Naive thymus-derived CD8-positive, alpha-beta T cell (primary cell): ENCODE results near the gene DNAH6. TPM values are rescaled to one million over a fixed set of nuclear protein-coding genes. Genes with fewer than 3 reads are reported as not detected.
"Not testable (repeated sequence)": the region's sequence is repeated elsewhere in the genome, so short reads cannot be mapped to it uniquely, and the experiment has no call there.

Experiments
- ATAC-seq, 2 donors: fragments of 150-1000 bp; cut with Tn5 transposase in 1 of 2; sonication (Bioruptor Pico), chemical (Tn5 transposase) in 1 of 2; 1 replicate in 1 of 2; 2 replicates in 1 of 2; pipeline ENCODE4 v1.10.0; 2021; ENCODE audit warnings: mild to moderate bottlenecking in 2 of 2, moderate library complexity in 2 of 2
- POLR2A ChIA-PET: fragments of 350-600 bp; sonication (Branson Sonifier 250); formaldehyde crosslinking; loops from one replicate; lab custom pipeline; 2021; ENCODE audit warnings: antibody characterized with exemption; lab: Charles Lee
- DNase-seq, 10 donors: peaks; one replicate each; pipeline versions ENCODE4 v3.0.0 to v3.0.0-alpha.2; 2020 to 2022
- H3K27ac Mint-ChIP-seq, 10 donors: one replicate each; pipeline ENCODE4 v1.8.0; 2020 to 2022; ENCODE audit warnings: mild to moderate bottlenecking in 10 of 10, mixed read lengths in 10 of 10, moderate library complexity in 4 of 10, inconsistent platforms in 1 of 10
- H3K27me3 Mint-ChIP-seq, 5 donors: one replicate each; pipeline ENCODE4 v1.8.0; 2021 to 2022; ENCODE audit warnings: mixed read lengths in 5 of 5
- H3K36me3 Mint-ChIP-seq, 3 donors: one replicate each; pipeline ENCODE4 v1.8.0; 2020 to 2022; ENCODE audit warnings: mixed read lengths in 3 of 3, mild to moderate bottlenecking in 2 of 3, inconsistent platforms in 1 of 3
- H3K4me1 Mint-ChIP-seq, 4 donors: one replicate each; pipeline ENCODE4 v1.8.0; 2021 to 2022; ENCODE audit warnings: mixed read lengths in 4 of 4
- H3K4me3 Mint-ChIP-seq, 10 donors: one replicate each; pipeline ENCODE4 v1.8.0; 2020 to 2022; ENCODE audit warnings: mild to moderate bottlenecking in 10 of 10, mixed read lengths in 10 of 10, moderate library complexity in 6 of 10, inconsistent platforms in 1 of 10
- H3K9me3 Mint-ChIP-seq, 9 donors: one replicate each; pipeline ENCODE4 v1.8.0; 2020 to 2022; ENCODE audit warnings: mixed read lengths in 9 of 9, mild to moderate bottlenecking in 3 of 9, inconsistent platforms in 1 of 9, moderate library complexity in 1 of 9
- polyA plus RNA-seq, 3 donors: library from polyadenylated mRNA; unstranded; fragments of 300-500 nt; fragmentation: Illumina TruSeq; gene quantifications; one replicate each; pipeline ENCODE4 v1.2.3, GENCODE V29; 2021
- total RNA-seq, 8 experiments: library from RNA in 2 of 8; stranded (reverse) in 2 of 8; gene quantifications; one replicate each; pipeline ENCODE4 v1.2.3 and lab custom pipeline; 2021 to 2026

The DNAH6 gene, protein sequence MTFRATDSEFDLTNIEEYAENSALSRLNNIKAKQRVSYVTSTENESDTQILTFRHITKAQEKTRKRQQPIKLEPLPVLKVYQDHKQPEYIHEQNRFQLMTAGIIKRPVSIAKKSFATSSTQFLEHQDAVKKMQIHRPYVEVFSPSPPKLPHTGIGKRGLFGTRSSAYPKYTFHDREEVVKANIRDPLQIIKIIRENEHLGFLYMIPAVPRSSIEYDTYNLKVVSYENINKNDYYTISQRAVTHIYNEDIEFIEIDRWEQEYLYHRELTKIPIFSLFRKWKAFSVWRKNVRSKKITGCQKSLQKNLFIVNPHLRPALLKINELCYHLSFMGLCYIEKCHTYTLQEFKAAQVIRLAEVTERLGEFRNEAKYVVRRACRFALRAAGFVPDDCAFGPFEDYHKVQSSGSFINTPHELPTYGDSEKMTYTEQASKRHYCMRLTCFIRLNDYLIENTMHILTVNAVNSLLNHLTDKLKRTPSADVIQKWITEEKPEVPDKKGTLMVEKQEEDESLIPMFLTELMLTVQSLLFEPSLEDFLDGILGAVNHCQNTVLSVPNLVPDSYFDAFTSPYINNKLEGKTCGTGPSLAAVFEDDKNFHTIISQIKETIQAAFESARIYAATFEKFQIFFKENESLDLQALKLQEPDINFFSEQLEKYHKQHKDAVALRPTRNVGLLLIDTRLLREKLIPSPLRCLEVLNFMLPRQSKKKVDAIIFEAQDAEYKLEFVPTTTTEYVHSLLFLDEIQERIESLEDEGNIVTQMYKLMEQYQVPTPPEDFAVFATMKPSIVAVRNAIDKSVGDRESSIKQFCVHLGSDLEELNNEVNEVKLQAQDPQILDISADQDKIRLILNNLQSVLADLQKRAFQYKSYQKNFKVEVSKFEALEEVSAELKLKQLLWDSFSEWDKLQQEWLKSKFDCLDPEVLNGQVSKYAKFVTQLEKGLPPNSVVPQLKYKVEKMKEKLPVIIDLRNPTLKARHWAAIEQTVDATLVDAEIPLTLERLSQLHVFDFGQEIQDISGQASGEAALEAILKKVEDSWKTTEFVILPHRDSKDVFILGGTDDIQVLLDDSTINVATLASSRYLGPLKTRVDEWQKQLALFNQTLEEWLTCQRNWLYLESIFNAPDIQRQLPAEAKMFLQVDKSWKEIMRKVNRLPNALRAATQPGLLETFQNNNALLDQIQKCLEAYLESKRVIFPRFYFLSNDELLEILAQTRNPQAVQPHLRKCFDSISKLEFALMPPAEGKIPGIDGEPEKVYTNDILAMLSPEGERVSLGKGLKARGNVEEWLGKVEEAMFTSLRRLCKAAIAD (N-terminal part only)
- 1 to 10 TPM; 1.2 to 1.5 TPM for total RNA-seq
- polyA plus RNA-seq: 1 to 10 TPM in 2 of 3 donors, under 1 TPM in 1; 0.74 to 1.6 (median 1.1) TPM
- total RNA-seq (lab: John Stamatoyannopoulos, UW): 0.59 to 17.7 (median 5.2) reads per million in 6 experiments

- ATAC-seq (peak; percentile 96 to 97), DNase-seq (peak; percentile 76 to 97 (median 90))
- POLR2A ChIA-PET: interaction anchor here (0.5 to 1.0 kb wide), 4 partner anchors 243 to 880 kb away, joined by 3 to 4 read pairs (median 3); no protein-coding TSS in a partner anchor
- H3K4me1 Mint-ChIP-seq: peaks cover 3 to 24% (median 11%) of the 10 kb centered on the region in 4 donors
- peaks cover 0 to 11% (median 7%) of the 10 kb centered on the region in 3 donors for H3K36me3 Mint-ChIP-seq
- peaks cover 0 to 17% (median 8%) of the 10 kb centered on the region in 9 donors for H3K9me3 Mint-ChIP-seq
- H3K27me3 Mint-ChIP-seq: peaks cover 0 to 1% (median 0%) of the 10 kb centered on the region in 5 donors
- H3K27ac Mint-ChIP-seq: peak within 1 kb of the TSS; percentile 73 to 99 (median 97)
- H3K4me3 Mint-ChIP-seq: peak within 1 kb of the TSS; percentile 81 to 95 (median 90)
These were observed at the start of gene DNAH6 for GRCh38 chr2:84516234-84516986. Gene DNAH6, plus strand, starts transcription at chr2:84516498. Its CDS starts 1,329 bp downstream, at chr2:84517827.

DNA sequence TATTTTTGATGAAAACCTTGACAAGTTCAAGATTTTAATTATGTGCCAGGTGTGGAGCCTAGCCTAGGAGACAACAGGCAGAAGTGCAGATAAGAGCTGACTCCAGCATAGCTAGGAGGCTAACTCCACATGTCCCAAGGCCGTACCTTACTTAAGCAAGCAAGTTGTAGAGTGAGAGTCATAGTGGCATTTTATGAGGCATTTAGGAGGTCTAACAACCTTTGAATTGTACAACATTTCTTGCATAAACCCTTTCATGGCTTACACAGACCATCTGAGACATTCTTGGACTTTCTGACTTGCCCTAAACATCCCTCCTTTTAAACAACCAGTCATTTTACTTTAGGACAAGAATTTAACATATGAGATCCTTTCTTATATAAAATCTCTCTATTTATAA lies 48.9 kb upstream of the DNAH6 start:
- Mint-ChIP-seq H3K36me3 (peaks cover 0 to 27% (median 4%) of the 10 kb centered on the region in 3 donors), H3K27ac (no peak overlapping the region), H3K27me3 (no peaks in the 10 kb centered on the region), H3K4me3 (no peak overlapping the region), H3K4me1 (peaks cover 0 to 7% (median 2%) of the 10 kb centered on the region in 4 donors), H3K9me3 (peaks cover 0 to 24% (median 8%) of the 10 kb centered on the region in 9 donors)
- DNase-seq: no peak
- ATAC-seq: no peak
- POLR2A ChIA-PET: no interaction called here

DNA sequence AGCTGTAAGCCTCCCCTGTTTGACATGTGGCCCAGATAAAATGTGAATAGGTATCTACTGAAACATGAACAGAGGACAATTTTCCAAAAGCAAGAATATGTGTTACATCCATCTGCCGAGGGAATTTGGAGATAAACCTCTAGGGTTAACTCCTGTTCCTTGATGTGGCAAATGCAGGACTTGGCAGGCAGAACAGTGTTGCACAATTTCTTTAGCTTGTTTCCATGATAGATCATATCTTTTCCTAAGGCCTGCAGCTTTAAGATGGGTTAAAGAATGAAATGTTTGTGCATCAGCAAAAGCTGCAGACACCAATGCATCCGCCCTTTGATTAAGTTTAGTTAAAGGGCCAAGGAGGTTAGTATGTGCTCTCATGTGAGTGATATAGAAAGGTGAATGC lies 43.9 kb upstream of the DNAH6 start:
- H3K27me3 Mint-ChIP-seq, DNase-seq, ATAC-seq, H3K27ac Mint-ChIP-seq, POLR2A ChIA-PET, H3K4me3 Mint-ChIP-seq, H3K4me1 Mint-ChIP-seq: not testable (repeated sequence)
- H3K36me3 Mint-ChIP-seq: peaks cover 0 to 23% (median 10%) of the 10 kb centered on the region in 3 donors
- H3K9me3 Mint-ChIP-seq: peaks cover 0 to 30% (median 12%) of the 10 kb centered on the region in 9 donors

DNA sequence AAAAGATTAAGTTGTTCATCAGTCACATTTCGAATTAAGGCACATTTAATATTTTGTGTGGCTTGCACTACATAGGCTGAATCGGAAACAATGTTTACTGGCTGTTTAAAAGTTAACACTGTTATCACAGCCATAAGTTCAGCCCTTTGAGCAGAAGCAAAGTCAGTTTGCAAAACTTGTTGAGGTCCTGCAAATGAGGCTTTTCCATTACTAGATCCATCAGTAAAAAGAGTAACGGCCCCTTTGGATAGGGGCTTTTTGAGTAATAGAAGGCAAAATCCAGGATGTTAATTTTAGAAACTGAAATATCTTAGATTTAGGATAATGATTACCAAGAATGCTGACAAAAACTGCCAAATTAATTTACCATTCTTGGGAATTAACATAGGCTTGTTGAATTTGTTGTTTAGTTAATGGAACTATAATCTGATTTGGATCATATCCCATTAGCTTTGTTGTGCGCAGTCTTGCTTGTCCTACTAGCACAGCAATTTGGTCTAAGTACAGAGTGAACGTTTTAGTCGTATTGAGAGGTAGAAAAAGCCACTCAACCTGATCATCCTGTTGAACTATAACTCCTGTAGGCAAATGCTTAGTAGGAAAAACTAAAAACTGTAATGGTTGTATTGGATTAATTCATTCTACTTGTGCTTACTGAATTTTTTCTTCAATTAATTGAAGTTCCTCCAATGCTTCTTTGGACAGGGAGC lies 43.3 kb upstream of the DNAH6 start:
- peaks cover 0 to 35% (median 17%) of the 10 kb centered on the region in 9 donors for H3K9me3 Mint-ChIP-seq
- H3K36me3 Mint-ChIP-seq: peaks cover 0 to 27% (median 10%) of the 10 kb centered on the region in 3 donors
- DNase-seq: no peak
- ATAC-seq: no peak
- POLR2A ChIA-PET: no interaction called here
- H3K4me3 Mint-ChIP-seq: no peak overlapping the region
- peaks cover 0 to 1% (median 0%) of the 10 kb centered on the region in 5 donors for H3K27me3 Mint-ChIP-seq
- no peak overlapping the region for H3K27ac Mint-ChIP-seq
- H3K4me1 Mint-ChIP-seq: no peaks in the 10 kb centered on the region

- POLR2A ChIA-PET: interaction anchor here (0.6 kb wide), 1 partner anchor 29 kb away, joined by 4 read pairs; no protein-coding TSS in a partner anchor
- no peak for ATAC-seq
- peaks cover 0 to 1% (median 0%) of the 10 kb centered on the region in 5 donors for H3K27me3 Mint-ChIP-seq
- H3K4me1 Mint-ChIP-seq: no peaks in the 10 kb centered on the region
- no peak for DNase-seq
- H3K36me3 Mint-ChIP-seq: peaks cover 0 to 21% (median 10%) of the 10 kb centered on the region in 3 donors
- H3K4me3 Mint-ChIP-seq: no peak overlapping the region
- H3K9me3 Mint-ChIP-seq: peaks cover 0 to 35% (median 17%) of the 10 kb centered on the region in 9 donors
- H3K27ac Mint-ChIP-seq: no peak overlapping the region
These were observed 42.1 kb upstream of the DNAH6 start for GRCh38 chr2:84474176-84474575.

DNA sequence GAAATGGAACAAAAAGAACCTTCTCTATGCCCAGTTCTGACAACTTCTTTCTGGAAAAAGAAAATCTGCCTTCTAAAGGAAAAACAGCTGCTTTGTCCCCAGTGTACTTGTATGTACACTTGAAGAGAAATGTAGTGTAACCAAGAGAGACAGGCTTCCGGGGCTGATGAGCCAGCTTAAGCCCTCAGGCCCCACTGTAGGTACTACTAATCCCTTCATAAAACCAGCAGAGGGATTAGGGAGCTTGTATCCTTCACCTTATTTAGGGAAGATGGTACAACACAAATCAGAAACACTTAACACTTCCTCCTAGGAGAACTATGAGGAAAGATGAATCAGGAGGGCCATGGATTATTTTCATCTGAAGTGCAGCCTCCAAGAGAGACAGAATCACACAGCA lies 38.4 kb upstream of the DNAH6 start:
- Mint-ChIP-seq H3K27me3 (peaks cover 0 to 1% (median 0%) of the 10 kb centered on the region in 5 donors), H3K9me3 (peaks cover 0 to 20% (median 12%) of the 10 kb centered on the region in 9 donors), H3K4me1 (peaks cover 10 to 20% (median 17%) of the 10 kb centered on the region in 4 donors), H3K36me3 (peaks cover 0 to 14% (median 10%) of the 10 kb centered on the region in 3 donors), H3K4me3 (no peak overlapping the region), H3K27ac (no peak overlapping the region)
- POLR2A ChIA-PET: interaction anchor here (0.6 kb wide), 1 partner anchor 613 kb away, joined by 3 read pairs; no protein-coding TSS in a partner anchor
- DNase-seq (no peak), ATAC-seq (no peak)

DNA sequence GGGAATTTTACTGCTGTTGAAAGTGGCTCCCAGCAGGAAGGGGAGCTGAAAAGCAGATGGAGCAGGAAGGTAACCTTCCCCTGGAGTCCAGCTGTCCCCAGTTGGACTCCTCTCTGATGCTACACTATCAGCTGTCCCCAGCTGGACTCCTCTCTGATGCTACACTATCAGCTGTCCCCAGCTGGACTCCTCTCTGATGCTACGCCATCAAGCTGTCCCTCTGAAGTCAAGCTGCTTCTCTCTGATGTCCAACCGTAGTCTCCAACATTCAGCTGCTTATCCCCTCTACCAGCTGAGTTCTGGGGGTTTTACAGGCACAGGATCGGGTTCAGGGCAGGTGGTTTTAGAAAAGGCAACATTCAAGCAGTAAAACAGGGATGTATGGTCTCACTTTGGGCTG lies 37.4 kb upstream of the DNAH6 start:
- peaks cover 0 to 20% (median 12%) of the 10 kb centered on the region in 9 donors for H3K9me3 Mint-ChIP-seq
- ATAC-seq (no peak), DNase-seq (no peak)
- no peak overlapping the region for H3K27ac Mint-ChIP-seq
- peaks cover 0 to 1% (median 0%) of the 10 kb centered on the region in 5 donors for H3K27me3 Mint-ChIP-seq
- H3K4me1 Mint-ChIP-seq: peaks cover 11 to 22% (median 17%) of the 10 kb centered on the region in 4 donors
- peaks cover 0 to 14% (median 10%) of the 10 kb centered on the region in 3 donors for H3K36me3 Mint-ChIP-seq
- H3K4me3 Mint-ChIP-seq: no peak overlapping the region
- POLR2A ChIA-PET: no interaction called here

GRCh38 chr2:84481702-84482101 lies 34.6 kb upstream of the DNAH6 start:
- Mint-ChIP-seq H3K27me3 (peaks cover 0 to 1% (median 0%) of the 10 kb centered on the region in 5 donors), H3K27ac (peak overlapping the region; percentile 79 to 94 (median 86)), H3K4me1 (peaks cover 11 to 22% (median 17%) of the 10 kb centered on the region in 4 donors), H3K4me3 (peak overlapping the region; percentile 15 to 79 (median 39)), H3K9me3 (peaks cover 0 to 13% (median 8%) of the 10 kb centered on the region in 9 donors), H3K36me3 (peaks cover 0 to 11% (median 3%) of the 10 kb centered on the region in 3 donors)
- peak in 6 of 10 donors; percentile 3 to 43 (median 24) for DNase-seq
- POLR2A ChIA-PET: interaction anchor here (1.1 to 1.5 kb wide), 4 partner anchors 399 to 458 kb away, joined by 3 read pairs; no protein-coding TSS in a partner anchor
- peak; percentile 87 to 88 for ATAC-seq

DNA sequence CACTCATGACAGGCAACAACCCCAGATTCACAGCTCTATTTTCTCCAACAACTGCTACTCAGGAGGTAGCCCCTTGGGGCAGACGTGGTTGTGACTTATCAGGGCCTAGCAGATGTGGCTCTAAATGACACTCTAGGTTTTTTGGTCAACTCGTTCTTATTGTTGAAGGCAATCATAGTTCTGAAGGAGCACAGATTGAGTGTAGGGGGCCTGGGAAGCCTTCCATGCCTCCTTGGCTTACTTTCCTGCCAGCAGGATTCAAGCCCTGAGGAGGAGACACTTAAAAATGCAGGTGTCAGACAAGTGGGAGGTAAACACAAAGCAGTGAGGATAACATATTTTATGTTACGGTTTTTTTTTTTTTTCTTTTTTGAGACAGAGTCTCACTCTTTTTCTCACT lies 33.7 kb upstream of the DNAH6 start:
- ATAC-seq (no peak), DNase-seq (no peak)
- H3K4me1 Mint-ChIP-seq: peaks cover 11 to 22% (median 17%) of the 10 kb centered on the region in 4 donors
- H3K9me3 Mint-ChIP-seq: peaks cover 0 to 4% (median 3%) of the 10 kb centered on the region in 9 donors
- H3K4me3 Mint-ChIP-seq: peak overlapping the region in 1 of 10 donors; percentile 64
- H3K27me3 Mint-ChIP-seq: peaks cover 0 to under 1% (median 0%) of the 10 kb centered on the region in 5 donors
- H3K27ac Mint-ChIP-seq: peak overlapping the region in 7 of 10 donors; percentile 53 to 94 (median 86)
- H3K36me3 Mint-ChIP-seq: peaks cover 0 to 2% (median 0%) of the 10 kb centered on the region in 3 donors
- POLR2A ChIA-PET: interaction anchor here (1.1 kb wide), 1 partner anchor 398 kb away, joined by 3 read pairs; no protein-coding TSS in a partner anchor

DNA sequence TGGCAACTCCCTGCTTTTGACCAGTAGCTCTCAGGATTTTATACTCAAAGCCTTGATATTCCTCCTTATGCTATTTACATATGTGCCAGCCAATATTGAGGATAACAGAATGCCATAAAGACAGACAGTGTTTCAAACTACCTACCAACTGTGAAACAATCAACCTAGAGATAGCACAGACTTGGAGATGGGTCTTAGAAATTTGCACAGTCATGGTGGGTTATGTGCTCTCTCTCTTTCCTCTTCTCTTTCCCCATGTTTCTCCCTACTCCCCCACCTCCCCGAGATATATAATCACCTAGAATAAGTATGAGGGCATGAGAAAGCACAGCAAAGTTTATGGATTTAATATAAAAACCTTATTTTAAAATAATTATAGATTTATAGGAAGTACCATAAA lies 33.0 kb upstream of the DNAH6 start:
- Mint-ChIP-seq H3K4me3 (no peak overlapping the region), H3K27ac (peak overlapping the region in 2 of 10 donors; percentile 15), H3K27me3 (no peaks in the 10 kb centered on the region), H3K9me3 (no peaks in the 10 kb centered on the region), H3K36me3 (no peaks in the 10 kb centered on the region), H3K4me1 (peaks cover 11 to 22% (median 17%) of the 10 kb centered on the region in 4 donors)
- POLR2A ChIA-PET: no interaction called here
- no peak for DNase-seq
- no peak for ATAC-seq
